K562 (cell line): ENCODE results near the gene DIP2A.

Experiments
- CEBPB ChIP-seq: fragments of 450-650 bp; IDR thresholded peaks from 2 replicates; pipeline ENCODE4 v1.6.1; 2016; ENCODE audit warnings: missing genetic modification characterization, missing compliant biosample characterization
- MAFF ChIP-seq: IDR thresholded peaks from 2 replicates; pipeline ENCODE4 v1.6.1; 2012; ENCODE audit warnings: low read length, improper control_type of control experiment
- MAFK ChIP-seq: IDR thresholded peaks from 2 replicates; pipeline ENCODE4 v1.6.1; 2011; ENCODE audit warnings: low read length, improper control_type of control experiment
- NR1H2 ChIP-seq: sonication (generic); formaldehyde crosslinking; IDR thresholded peaks from 2 replicates; pipeline ENCODE4 v1.4.0; 2020; ENCODE audit warnings: mild to moderate bottlenecking, missing genetic modification reagents
- NR2C2 ChIP-seq, 2 experiments: fragments of 200-800 bp in 1 of 2; sonication (Bioruptor generic) in 1 of 2; sonication (generic) in 1 of 2; formaldehyde crosslinking in 1 of 2; IDR thresholded peaks; 2 replicates each; pipeline versions ENCODE4 v1.6.1 to v1.8.0; 2016 to 2022; ENCODE audit warnings: mild to moderate bottlenecking in 1 of 2, missing compliant biosample characterization in 1 of 2, missing genetic modification characterization in 1 of 2, missing genetic modification reagents in 1 of 2
- NRF1 ChIP-seq, 2 experiments: fragments of 450-650 bp; IDR thresholded peaks in 1 of 2; conservative IDR thresholded peaks in 1 of 2; 2 replicates each; pipeline ENCODE4 v1.6.1; 2014; ENCODE audit warnings: mild to moderate bottlenecking in 2 of 2
- ZNF217 ChIP-seq: sonication (generic); formaldehyde crosslinking; IDR thresholded peaks from 2 replicates; pipeline ENCODE4 v1.8.0; 2022; ENCODE audit warnings: mild to moderate bottlenecking, missing genetic modification reagents
- ZNF274 ChIP-seq: IDR thresholded peaks from 2 replicates; pipeline ENCODE4 v1.6.1; 2011; ENCODE audit warnings: low read depth, mild to moderate bottlenecking, low read length, moderate library complexity, borderline replicate concordance
- ZNF57 ChIP-seq: fragments of 450-650 bp; formaldehyde crosslinking; IDR thresholded peaks from 2 replicates; pipeline ENCODE4 v1.4.0; 2020; ENCODE audit warnings: mild to moderate bottlenecking, moderate library complexity
- TF ChIP-seq, protein P1 (sequence below), 3 experiments: IDR thresholded peaks in 2 of 3; conservative IDR thresholded peaks in 1 of 3; 2 replicates each; pipeline ENCODE4 v1.5.1; 2011 to 2012; ENCODE audit warnings: low read length in 3 of 3, mild to moderate bottlenecking in 3 of 3, control low read depth in 2 of 3, improper control_type of control experiment in 1 of 3, inconsistent platforms in 1 of 3, low read depth in 1 of 3, mixed read lengths in 1 of 3, moderate library complexity in 1 of 3; ENCODE audit not compliant: insufficient read depth in 2 of 3
- TF ChIP-seq, protein P2 (sequence below): sonication (generic); formaldehyde crosslinking; IDR thresholded peaks from 2 replicates; pipeline ENCODE4 v1.8.1; 2023; ENCODE audit warnings: mild to moderate bottlenecking, missing genetic modification reagents
- TF ChIP-seq, protein P3 (sequence below): fragments of 200-800 bp; sonication (Bioruptor generic); IDR thresholded peaks from 2 replicates; pipeline ENCODE4 v1.6.1; 2016; ENCODE audit warnings: missing genetic modification characterization, missing compliant biosample characterization
- TF ChIP-seq, protein P4 (sequence below), 2 experiments: fragments of 450-650 bp; formaldehyde crosslinking in 1 of 2; IDR thresholded peaks; 2 replicates each; pipeline versions ENCODE4 v1.4.0 to v1.6.1; 2014 to 2020; ENCODE audit warnings: mild to moderate bottlenecking in 2 of 2, borderline replicate concordance in 1 of 2, low read depth in 1 of 2

DNA sequence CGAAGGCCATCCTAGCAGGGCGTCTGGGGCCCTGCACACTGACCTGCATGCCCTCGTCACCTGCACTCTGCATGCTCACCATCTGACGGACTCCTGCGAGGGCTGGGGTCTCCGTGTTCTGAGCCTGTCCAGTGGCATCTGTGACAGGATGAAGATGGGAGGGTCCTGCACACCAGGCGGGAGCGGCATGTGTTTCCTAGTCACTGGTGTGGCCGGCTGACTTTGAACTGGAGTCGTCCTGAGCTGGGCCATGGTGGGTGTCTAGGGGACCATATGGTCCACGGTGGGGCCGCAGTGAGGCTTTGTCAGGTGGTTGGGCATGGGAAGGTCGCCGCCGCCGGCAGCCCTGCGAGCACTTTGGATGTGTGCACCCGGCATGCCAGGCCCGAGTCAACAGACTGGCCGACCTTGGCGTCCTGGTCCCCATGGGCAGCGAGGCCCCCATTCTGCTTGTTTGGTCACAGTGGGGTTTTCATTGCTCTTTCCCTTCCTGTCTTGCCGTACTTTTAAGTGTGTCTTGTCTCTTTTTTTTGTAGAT lies 16.7 kb upstream of the DIP2A start:
- TF ChIP-seq ZNF217 (CRISPR knock-in tag) = no peak
- no peak for TF ChIP-seq MAFK
- TF ChIP-seq NR1H2 (CRISPR knock-in tag) = no peak
- TF ChIP-seq, protein P1, sequence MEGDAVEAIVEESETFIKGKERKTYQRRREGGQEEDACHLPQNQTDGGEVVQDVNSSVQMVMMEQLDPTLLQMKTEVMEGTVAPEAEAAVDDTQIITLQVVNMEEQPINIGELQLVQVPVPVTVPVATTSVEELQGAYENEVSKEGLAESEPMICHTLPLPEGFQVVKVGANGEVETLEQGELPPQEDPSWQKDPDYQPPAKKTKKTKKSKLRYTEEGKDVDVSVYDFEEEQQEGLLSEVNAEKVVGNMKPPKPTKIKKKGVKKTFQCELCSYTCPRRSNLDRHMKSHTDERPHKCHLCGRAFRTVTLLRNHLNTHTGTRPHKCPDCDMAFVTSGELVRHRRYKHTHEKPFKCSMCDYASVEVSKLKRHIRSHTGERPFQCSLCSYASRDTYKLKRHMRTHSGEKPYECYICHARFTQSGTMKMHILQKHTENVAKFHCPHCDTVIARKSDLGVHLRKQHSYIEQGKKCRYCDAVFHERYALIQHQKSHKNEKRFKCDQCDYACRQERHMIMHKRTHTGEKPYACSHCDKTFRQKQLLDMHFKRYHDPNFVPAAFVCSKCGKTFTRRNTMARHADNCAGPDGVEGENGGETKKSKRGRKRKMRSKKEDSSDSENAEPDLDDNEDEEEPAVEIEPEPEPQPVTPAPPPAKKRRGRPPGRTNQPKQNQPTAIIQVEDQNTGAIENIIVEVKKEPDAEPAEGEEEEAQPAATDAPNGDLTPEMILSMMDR (IDR thresholded peaks at IDR 0.05 in 2 of 3, conservative IDR thresholded peaks at IDR 0.05 in 1 of 3; ENCODE audit: insufficient read depth in 2 of 3, low read depth in 1 of 3, low read length in 3 of 3) = no peak
- TF ChIP-seq, protein P2, sequence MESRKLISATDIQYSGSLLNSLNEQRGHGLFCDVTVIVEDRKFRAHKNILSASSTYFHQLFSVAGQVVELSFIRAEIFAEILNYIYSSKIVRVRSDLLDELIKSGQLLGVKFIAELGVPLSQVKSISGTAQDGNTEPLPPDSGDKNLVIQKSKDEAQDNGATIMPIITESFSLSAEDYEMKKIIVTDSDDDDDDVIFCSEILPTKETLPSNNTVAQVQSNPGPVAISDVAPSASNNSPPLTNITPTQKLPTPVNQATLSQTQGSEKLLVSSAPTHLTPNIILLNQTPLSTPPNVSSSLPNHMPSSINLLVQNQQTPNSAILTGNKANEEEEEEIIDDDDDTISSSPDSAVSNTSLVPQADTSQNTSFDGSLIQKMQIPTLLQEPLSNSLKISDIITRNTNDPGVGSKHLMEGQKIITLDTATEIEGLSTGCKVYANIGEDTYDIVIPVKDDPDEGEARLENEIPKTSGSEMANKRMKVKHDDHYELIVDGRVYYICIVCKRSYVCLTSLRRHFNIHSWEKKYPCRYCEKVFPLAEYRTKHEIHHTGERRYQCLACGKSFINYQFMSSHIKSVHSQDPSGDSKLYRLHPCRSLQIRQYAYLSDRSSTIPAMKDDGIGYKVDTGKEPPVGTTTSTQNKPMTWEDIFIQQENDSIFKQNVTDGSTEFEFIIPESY (CRISPR knock-in tag) = no peak
- TF ChIP-seq, protein P3, sequence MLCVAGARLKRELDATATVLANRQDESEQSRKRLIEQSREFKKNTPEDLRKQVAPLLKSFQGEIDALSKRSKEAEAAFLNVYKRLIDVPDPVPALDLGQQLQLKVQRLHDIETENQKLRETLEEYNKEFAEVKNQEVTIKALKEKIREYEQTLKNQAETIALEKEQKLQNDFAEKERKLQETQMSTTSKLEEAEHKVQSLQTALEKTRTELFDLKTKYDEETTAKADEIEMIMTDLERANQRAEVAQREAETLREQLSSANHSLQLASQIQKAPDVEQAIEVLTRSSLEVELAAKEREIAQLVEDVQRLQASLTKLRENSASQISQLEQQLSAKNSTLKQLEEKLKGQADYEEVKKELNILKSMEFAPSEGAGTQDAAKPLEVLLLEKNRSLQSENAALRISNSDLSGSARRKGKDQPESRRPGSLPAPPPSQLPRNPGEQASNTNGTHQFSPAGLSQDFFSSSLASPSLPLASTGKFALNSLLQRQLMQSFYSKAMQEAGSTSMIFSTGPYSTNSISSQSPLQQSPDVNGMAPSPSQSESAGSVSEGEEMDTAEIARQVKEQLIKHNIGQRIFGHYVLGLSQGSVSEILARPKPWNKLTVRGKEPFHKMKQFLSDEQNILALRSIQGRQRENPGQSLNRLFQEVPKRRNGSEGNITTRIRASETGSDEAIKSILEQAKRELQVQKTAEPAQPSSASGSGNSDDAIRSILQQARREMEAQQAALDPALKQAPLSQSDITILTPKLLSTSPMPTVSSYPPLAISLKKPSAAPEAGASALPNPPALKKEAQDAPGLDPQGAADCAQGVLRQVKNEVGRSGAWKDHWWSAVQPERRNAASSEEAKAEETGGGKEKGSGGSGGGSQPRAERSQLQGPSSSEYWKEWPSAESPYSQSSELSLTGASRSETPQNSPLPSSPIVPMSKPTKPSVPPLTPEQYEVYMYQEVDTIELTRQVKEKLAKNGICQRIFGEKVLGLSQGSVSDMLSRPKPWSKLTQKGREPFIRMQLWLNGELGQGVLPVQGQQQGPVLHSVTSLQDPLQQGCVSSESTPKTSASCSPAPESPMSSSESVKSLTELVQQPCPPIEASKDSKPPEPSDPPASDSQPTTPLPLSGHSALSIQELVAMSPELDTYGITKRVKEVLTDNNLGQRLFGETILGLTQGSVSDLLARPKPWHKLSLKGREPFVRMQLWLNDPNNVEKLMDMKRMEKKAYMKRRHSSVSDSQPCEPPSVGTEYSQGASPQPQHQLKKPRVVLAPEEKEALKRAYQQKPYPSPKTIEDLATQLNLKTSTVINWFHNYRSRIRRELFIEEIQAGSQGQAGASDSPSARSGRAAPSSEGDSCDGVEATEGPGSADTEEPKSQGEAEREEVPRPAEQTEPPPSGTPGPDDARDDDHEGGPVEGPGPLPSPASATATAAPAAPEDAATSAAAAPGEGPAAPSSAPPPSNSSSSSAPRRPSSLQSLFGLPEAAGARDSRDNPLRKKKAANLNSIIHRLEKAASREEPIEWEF (CRISPR knock-in tag) = no peak
- no peak for TF ChIP-seq MAFF
- TF ChIP-seq ZNF274 = no peak
- TF ChIP-seq, protein P4, sequence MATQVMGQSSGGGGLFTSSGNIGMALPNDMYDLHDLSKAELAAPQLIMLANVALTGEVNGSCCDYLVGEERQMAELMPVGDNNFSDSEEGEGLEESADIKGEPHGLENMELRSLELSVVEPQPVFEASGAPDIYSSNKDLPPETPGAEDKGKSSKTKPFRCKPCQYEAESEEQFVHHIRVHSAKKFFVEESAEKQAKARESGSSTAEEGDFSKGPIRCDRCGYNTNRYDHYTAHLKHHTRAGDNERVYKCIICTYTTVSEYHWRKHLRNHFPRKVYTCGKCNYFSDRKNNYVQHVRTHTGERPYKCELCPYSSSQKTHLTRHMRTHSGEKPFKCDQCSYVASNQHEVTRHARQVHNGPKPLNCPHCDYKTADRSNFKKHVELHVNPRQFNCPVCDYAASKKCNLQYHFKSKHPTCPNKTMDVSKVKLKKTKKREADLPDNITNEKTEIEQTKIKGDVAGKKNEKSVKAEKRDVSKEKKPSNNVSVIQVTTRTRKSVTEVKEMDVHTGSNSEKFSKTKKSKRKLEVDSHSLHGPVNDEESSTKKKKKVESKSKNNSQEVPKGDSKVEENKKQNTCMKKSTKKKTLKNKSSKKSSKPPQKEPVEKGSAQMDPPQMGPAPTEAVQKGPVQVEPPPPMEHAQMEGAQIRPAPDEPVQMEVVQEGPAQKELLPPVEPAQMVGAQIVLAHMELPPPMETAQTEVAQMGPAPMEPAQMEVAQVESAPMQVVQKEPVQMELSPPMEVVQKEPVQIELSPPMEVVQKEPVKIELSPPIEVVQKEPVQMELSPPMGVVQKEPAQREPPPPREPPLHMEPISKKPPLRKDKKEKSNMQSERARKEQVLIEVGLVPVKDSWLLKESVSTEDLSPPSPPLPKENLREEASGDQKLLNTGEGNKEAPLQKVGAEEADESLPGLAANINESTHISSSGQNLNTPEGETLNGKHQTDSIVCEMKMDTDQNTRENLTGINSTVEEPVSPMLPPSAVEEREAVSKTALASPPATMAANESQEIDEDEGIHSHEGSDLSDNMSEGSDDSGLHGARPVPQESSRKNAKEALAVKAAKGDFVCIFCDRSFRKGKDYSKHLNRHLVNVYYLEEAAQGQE (IDR thresholded peaks at IDR 0.05; ENCODE audit: borderline replicate concordance) = no peak
- TF ChIP-seq, protein P4 (CRISPR knock-in tag; IDR thresholded peaks at IDR 0.05; ENCODE audit: low read depth) = no peak
- no peak for TF ChIP-seq NR2C2 (CRISPR knock-in tag; IDR thresholded peaks at IDR 0.05)
- no peak for TF ChIP-seq NR2C2 (tag; IDR thresholded peaks at IDR 0.05)
- no peak for TF ChIP-seq CEBPB (tag)
- no peak for TF ChIP-seq ZNF57 (CRISPR knock-in tag)
- no peak for TF ChIP-seq NRF1 (conservative IDR thresholded peaks at IDR 0.05 in 1 of 2, IDR thresholded peaks at IDR 0.05 in 1 of 2)
